ENCODE measurements around the gene SUCNR1.
"Not testable (repeated sequence)": the region's sequence is repeated elsewhere in the genome, so short reads cannot be mapped to it uniquely, and the experiment has no call there.

SUCNR1 gene, protein sequence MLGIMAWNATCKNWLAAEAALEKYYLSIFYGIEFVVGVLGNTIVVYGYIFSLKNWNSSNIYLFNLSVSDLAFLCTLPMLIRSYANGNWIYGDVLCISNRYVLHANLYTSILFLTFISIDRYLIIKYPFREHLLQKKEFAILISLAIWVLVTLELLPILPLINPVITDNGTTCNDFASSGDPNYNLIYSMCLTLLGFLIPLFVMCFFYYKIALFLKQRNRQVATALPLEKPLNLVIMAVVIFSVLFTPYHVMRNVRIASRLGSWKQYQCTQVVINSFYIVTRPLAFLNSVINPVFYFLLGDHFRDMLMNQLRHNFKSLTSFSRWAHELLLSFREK

DNA sequence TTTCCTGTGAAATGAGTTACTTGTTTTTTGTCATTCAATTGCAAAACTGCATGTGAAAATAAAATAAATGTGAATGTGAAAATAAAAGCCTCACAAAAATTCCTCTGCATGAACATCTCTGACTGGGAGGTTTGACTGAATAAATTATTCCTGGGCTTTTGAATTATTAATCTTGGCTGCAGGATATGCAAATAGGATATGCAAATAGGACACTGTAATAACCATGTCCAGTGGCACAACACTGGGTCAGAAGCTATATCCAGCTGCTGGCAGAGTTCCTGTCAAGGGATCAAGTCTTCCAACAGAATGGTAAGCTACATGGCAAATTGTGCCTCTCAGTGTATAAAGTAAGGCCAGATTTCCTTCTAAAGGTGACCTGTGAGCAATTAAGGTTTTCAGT lies at the start of gene SUCNR1:
TSS of gene SUCNR1 (plus strand) at position 246 of the 400 bp plus-strand sequence. CDS start 6,250 bp downstream, outside the sequence.
- no peak for DNase-seq

DNA sequence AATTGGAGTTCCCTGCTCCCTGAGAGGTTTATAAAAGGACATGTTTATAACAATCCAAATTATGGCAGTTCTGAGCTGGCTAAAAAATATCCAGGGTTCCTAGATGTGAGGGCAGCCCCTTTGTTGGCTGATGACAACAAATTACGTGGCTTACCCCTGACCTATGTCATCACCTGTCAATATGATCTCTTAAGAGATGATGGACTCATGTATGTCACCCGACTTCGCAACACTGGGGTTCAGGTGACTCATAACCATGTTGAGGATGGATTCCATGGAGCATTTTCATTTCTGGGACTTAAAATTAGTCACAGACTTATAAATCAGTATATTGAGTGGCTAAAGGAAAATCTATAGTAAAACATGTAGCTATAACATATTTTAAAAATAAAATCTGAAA lies 45.6 kb upstream of the SUCNR1 start:
- DNase-seq = no peak

DNA sequence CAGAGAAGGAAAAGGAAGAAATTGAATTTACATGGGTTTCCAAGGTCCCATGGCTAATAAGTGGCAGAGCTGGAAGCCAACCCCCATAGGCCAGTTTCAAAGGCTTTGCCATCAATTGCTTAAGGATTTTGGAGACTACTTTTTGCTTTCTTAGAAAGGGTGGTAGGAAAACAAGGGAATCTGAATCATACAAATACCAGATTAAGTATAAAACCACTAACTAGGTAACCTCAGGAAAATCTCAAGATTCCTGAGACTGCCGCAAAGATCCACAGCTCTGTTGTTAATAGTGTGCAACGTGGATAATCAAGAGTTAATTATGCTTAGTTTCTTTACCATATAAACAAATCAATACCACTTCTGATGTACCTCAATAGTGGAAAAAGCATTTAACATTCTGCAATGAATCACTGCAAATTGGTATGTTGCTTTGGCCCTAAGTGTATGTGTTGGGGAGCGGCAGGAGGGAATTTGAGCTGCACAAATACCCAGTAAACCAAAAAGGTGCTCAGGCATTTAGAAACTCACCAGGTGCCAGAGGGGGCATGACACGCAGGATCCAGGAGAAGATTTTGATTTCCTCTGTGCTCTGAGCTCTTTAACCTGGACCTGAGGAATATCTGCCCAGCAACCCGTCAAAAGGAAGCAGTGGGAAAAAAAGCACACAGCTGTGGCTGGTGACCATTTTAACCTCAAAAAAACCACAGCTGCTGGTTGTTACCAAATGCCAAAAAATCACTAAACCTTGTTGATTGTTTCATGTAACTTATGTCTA lies 37.5 kb upstream of the SUCNR1 start:
- DNase-seq = no peak

DNA sequence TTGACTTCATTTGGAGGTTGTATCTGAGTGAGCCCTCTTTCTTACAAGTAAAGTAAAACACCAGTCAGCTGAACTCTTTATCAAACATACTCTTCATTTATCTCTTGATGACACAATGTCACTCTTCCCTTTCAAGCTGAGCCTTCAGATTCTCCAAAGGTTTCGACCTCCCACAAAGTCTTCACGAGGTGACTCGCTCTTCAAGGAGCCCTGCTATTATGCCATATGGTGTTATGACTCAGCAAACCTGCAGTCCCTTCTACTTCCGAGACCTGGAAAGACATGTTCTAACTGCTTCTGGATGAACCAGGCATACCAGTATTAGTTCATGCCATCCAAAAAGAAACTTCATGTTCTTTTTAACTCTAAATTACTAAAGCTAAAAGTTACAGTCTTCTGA lies 36.4 kb upstream of the SUCNR1 start:
- DNase-seq = no peak

DNA sequence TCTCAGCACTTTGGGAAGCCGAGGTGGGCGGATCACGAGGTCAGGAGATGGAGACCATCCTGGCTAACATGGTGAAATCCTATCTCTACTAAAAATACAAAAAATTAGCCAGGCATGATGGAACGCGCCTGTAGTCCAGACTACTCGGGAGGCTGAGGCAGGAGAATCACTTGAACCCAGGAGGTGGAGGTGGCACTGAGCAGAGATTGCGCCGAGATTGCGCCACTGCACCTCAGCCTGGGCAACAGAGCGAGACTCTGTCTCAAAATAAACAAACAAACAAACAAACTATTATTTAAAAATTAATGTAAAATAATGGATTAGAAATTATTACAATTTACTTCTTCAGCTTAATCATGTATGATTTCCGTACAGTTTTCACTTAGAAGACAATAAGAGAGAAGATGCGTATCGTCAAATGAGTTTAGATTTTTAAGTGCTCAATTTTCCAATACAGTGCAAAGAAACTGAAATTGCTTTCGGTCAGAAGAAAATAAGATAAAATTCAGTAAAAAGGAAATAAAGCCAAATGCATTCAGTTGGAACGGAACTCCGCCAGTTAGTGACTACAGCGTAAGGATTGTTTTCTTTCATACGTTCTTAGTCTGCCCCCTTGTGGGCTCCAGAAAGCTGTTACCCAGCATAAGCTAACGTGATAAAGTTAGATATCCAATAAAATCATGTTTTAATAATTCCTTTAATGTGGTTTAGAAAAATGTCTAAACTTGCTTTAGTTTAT lies 34.7 kb upstream of the SUCNR1 start:
- DNase-seq = no peak

DNA sequence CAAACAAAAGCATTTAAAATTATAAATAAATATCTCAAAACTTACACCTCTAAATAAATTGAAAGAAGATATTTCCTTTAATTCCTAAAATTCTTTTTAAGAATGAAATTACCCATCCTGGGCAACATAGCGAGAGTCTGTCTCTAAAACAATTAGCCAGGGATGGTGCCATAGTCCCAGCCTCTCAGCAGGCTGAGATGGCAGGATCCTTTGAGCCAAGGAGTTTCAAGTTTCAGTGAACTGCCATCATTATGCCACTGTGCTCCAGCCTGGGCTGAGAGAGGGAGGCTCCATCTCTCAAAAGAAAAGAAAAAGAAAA lies 34.2 kb upstream of the SUCNR1 start:
- DNase-seq = no peak

DNA sequence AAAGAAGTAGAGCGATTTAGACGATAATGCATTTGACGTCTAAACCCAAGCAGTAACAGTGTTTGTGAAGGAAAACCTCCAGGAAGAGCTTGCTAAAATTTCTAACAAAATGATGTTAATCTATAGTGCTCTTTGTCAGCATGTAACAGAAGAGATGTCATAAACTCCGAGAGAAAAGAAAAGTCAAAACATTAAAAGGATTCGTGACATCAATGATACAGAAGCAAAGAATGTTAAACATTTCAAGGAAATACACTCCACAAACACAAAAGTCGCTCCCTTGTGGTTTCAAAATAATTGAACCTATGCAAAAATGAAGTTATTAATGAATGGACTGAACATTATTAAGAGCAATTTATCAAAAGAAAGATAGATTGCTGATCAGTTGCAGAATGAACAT lies 31.6 kb upstream of the SUCNR1 start:
- no peak for DNase-seq

DNA sequence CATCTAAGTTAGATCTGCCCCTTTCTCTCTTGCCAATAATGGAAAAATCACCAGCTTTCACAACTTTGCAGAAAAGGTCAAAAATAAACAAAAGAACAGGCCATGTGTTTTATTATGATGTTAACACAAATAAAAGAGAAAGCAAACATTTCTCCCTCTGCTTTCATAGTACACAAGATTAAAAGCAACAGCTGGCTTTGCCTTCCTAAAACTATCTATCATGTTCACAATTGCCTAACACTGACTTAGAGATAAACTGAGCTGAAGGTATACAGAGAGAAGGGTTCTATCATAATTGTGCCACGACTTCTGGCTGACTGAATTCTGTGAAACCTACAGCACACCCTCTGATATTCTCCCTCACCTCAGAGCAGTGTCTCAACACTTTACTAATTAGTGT lies 30.2 kb upstream of the SUCNR1 start:
- no peak for DNase-seq

DNA sequence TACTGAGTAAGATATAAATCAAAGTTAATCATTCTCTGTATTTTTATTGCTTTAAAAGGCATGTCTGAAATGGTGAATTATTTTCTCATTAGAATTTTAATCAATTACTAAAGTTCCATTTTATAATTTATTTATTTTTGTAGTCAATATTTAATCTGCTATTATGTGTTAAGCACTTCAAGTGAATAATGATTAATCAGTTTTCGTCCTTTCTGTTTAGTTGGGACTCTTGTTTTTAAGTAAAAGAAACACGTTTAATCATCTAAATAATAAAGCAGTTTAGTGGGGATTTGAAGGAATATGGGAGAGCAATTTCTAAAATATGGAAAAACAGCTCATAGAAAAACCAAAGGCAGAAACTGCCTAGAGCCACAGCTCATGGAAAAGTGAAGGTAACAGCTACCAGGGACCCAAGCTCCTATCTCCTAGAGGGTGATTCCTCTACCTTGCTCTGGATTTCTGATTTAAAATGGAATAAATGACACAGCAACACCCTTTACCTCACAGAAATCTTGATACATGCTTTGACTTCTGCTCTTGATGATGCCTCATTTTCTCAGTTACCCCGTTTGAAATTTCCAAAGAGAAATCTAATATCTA lies 28.0 kb upstream of the SUCNR1 start:
- no peak for DNase-seq

DNA sequence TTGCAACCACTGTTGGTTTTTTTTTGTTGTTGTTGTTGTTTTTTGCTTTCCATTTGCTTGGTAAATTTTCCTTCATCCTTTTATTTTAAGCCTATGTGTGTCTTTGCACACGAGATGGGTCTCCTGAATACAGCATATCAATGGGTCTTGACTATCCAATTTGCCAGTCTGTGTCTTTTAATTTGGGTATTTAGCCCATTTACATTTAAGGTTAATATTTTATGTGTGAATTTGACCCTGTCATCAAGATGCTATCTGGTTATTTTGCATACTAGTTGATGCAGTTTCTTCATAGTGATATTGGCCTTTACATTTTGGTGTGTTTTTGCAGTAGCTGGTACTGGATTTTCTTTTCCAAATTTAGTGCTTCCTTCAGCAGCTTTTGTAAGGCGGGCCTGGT lies 23.4 kb upstream of the SUCNR1 start:
- not testable (repeated sequence) for DNase-seq

DNA sequence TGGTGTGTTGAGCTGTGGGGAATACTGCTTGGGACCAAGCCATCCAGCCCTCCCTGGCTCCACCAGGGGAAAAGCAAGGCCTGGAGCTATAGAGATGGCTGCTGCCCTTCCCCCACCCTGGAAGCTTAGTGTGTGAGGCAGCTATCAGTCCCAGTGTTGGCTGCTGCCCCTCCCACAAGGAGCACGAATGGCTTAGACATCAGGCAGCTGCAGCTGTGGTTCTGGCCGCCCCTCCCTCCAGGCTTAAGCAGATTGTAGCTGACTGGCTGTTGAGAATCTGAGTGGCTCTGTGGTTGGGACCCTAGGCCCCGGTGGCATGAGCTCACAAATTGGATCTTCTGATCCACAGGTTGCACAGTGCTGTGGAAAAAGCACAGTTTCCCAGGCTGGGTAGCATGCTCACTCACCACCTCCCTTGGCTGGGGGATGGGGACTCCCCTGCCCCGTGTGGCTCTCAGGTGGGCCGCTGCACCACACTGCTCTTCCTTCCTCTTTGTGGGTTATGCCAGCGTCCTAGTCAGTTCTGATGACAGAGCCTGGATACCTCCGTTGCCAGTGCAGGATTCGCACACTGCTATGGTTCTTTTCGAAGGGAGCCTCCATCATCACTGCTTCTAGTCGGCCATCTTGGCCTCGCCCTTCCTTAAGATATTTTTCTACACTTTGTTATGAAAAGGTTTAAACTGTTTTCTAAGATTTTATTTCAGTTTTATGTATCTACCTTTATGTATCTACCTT lies 21.2 kb upstream of the SUCNR1 start:
- no peak for DNase-seq

DNA sequence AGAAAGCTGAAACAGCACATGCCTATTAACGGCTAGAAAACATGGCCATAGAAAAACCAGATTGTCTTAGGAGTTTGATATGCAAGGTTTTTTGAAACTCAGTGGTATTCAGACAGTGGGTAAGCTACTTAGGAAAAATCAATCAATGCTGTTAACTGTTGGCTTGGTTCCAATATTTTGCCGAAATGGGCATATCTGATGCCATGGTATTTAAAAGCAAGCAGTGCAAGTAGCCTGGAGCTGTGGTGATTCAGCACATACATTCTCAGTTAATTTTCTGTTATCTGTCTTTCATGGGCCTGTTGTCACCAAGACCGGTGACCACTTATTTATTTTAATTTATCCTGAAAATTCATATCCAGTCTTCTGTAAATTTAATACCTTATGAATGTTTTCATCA lies 17.3 kb upstream of the SUCNR1 start:
- DNase-seq = no peak

DNA sequence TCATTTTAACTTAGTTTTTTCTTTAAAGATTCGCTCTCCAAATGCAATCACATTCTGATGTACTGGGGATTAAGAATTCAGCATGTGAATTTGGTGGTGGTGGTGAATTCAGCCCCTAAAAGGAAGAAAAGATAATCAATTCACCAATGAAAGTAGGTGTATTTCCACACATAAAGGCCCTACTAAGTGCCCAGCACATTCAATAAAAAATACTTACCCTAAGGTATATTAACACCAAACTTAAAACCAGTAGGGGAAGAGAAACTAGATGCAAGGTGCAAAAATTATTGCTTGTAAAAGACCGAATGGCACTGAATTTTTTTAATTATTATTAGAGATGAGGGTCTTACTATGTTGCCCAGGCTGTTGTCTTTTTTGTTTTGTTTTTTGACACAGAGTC lies 16.8 kb upstream of the SUCNR1 start:
- DNase-seq = no peak

DNA sequence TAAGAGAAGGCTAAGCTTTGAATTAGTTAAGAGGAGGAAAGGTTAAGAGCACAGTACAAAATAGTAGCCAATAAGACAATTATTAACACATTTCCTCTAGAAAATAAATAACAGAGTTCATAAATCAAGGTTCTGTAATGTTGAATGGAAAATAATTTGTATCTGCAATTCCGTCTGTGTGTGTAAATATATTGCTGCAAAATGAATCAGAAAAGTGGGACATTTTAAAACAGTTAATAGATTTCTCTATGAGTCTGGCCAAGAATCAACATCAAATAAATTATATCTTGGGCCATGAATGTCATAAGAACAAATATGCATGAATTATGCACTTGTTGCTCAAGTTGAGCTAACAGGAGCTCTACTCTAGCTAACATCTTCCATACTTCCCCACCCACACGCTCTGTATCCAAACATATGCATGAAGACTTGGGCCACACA lies 14.2 kb upstream of the SUCNR1 start:
- DNase-seq = no peak

DNA sequence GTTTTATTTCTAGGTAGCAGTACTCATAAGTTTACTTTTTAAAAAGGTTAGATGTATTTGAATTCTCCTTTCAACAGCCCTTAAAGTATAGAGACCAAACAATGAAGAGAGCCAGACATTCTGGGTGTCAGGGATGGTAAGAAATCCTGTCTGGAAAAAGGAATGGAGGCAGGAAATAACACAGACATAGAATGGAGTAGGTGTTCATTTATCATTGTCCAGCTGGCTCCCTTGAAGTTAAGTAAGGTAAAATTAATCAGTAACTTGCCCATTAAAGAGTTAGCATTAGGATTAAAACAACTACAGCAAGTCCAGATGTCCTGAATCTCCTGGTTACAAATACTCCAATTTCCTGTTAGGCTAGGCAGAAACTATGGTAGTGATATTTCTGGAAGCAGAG lies 13.5 kb upstream of the SUCNR1 start:
- no peak for DNase-seq

DNA sequence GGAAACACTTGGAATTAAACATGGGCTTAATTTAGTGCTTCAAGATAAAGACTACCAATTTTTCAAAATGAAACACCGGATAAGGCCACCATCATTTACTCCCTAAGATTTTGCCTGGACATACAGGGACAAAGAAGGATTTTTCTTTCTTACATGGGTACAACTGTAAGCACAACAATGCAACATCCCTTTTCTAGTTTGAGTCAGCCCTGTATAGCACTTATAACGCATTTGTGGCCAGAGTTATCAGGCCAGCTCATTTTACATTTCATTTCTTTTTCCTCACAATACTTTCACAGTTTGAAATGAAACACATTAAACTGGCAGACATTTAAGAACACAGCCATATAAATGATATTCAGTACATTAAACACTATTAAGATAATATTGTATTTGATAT lies 9.8 kb upstream of the SUCNR1 start:
- no peak for DNase-seq

DNA sequence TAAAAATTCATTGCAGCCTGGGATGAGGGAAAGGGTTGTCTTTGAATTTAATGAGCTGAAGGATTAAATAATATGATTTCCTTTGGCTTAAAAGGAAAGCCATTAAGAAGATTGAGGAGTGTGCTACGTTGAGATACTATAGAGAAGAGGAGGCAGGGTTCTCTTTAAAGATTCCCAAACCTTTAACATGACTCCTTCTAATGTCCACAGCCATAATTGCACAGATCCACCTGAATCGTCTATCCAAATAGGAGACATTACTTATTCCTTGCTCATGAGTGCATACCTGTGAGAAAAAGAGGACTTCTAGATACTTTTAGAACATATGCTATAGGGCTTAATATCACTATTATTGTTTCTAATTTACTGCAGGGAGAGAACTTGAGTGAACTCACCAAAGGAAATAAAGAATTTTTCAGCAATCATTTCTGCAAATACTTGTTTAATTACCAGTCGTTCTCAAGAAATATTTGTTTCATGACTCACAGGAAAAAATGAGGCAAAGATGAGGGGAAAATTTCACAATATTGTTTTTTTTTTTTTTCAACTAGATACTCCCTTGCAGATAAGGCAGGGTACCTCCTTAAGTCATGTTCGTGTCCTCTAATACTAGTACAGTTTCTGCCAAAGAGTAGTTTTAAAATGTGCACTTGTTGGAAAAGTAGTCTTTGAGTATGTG lies 8.9 kb upstream of the SUCNR1 start:
- DNase-seq = no peak

DNA sequence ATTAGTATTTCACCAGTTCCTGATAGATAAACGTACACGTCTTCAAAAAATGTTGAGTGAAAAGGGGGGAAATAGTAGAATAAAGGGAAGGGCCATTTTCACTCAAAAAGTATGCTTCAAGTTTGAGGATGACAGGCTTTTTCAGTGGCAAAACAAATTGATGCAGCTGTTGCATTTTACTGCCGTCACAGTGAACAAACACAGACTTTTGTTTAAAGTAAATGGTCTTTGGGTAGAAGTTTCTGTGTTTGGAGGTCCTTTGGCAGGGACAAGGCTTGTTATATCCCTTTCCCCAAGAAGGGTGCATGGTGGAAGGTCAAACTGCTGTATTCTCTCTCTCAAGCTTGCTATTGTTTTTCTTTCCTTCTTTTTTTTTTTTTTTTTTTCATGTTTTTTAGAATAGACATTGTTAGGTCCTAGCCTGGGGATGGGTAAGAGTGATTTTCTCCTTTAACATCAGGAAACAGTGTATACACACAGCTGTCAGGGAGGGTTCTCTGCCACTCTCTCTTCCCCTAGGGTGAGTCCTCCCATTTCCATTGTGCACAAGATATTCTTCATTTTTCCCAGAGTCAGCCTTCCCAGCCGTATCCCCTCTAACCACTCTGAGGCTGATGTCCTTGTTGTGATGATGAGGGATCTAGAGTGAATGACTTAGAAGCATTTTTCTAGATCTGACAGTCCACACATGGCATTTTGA lies 6.6 kb upstream of the SUCNR1 start:
- no peak for DNase-seq

DNA sequence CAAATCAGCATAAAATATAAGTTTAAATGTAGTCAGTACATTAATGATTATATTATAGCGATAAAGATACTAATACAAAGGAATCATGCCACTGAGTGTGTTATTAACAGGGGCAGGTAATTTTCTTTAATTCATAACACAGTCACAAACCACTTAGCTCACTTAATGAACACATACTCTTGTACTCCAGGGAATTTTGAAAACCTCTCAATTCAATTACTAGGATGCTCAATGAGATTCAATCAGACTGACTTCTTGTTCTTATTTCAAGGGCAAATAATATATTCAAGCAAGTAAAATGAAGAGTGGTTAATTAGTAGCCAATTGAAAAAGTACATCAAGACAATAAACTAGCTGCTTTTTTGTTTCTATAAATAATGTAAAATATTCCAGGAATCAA lies 5.8 kb upstream of the SUCNR1 start:
- DNase-seq = no peak

DNA sequence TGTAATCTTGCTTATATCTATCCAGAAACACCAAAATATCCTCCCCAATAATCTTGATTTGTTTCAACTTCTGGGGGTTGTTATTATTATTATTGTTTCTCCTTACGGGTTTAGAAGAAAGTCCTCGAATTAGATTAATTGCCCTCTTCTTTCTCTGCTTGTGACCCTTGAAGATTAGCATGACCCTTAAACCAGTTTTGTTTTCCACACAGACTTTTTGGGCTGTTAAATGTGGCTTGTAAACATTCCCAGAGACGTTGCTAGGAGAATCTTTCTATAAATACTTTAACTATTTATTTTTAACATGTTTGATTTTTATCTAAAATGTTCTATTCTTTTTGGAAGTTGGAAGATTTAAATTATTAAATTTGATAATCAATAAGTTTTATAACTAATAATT lies 4.3 kb upstream of the SUCNR1 start:
- DNase-seq = no peak

DNA sequence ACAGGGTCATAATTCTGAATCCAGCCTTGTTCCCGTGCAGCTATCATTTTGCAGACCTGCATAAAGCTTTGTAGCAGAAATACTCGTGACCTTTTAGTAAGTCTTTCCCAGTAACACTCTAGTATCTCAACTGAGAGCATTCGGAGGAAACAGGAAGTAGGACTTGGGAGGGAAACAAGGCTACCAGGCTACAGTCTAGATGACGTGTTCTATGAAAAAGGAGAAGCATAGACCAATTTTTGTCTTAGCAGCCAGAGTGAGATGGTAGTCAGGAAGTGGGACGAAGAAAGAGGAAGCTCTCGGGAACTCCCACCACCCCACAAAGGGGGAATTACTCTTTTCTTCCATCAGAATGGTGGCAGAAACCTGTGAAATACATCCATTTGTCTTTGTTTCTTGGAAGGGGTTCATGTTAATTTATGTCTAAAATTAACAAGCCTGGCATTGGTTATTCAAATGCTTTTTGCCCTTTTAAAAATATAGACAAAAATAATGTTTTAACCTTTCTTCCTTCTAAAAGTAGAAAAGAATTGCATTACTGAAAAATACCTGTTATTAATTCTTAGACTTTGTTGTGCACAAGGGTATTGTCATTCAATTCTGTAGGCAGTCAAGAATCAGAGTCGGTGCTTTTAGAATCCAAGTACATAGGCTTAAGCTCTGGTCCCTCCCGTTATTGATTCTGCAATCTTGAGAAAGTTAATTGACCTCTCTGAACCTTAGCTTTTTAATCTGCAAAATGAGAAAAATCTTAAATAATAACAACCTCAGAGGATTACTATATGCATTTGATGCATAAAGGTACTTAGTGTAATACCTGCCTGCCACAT lies 1.6 kb upstream of the SUCNR1 start:
- DNase-seq = no peak

Data from right forelimb (tissue), 1 donor.